HEK293 (cell line): Measurements from ENCODE around the gene ANKRD44.

Experiments
- CTCF ChIA-PET: fragments of 350-600 bp; formaldehyde crosslinking; extraction: SDS; loops from one replicate; lab custom pipeline; 2021; ENCODE audit warnings: antibody characterized with exemption; lab: Yijun Ruan, JAX
- POLR2A ChIA-PET: fragments of 300-600 bp; formaldehyde crosslinking; extraction: SDS; loops from one replicate; lab custom pipeline; 2020; ENCODE audit warnings: antibody characterized with exemption, inconsistent platforms; lab: Yijun Ruan, JAX
- H3K27ac ChIP-seq: fragments of 200-500 bp; sonication (Bioruptor generic); 2 replicates; pipeline ENCODE4 v1.5.1; 2014; ENCODE audit warnings: low read depth, low read length, control low read depth, inconsistent platforms; ENCODE audit errors: extremely low read depth
- H3K36me3 ChIP-seq, 2 experiments: fragments of 200-500 bp in 1 of 2; sonication (Bioruptor generic) in 1 of 2; 1 replicate in 1 of 2; 2 replicates in 1 of 2; pipeline ENCODE4 v1.5.1; 2014 to 2017; ENCODE audit warnings: inconsistent platforms in 2 of 2, low read length in 2 of 2; ENCODE audit not compliant: control insufficient read depth in 2 of 2, insufficient read depth in 1 of 2
- H3K4me1 ChIP-seq: fragments of 200-500 bp; sonication (Bioruptor generic); 2 replicates; pipeline ENCODE4 v1.5.1; 2014; ENCODE audit warnings: mild to moderate bottlenecking, low read length, inconsistent platforms; ENCODE audit not compliant: control insufficient read depth, insufficient read depth
- H3K4me3 ChIP-seq: 2 replicates; pipeline ENCODE4 v1.5.1; 2011; ENCODE audit warnings: low read depth, mild to moderate bottlenecking, control low read depth, low read length, moderate library complexity
- H3K9me3 ChIP-seq: fragments of 200-500 bp; sonication (Bioruptor generic); 2 replicates; pipeline ENCODE4 v1.5.1; 2014; ENCODE audit warnings: low read depth, low read length, inconsistent platforms; ENCODE audit not compliant: control insufficient read depth, insufficient read depth
- GFI1B ChIP-seq: fragments of 450-650 bp; formaldehyde crosslinking; IDR thresholded peaks from 2 replicates; pipeline ENCODE4 v1.5.1; 2016; ENCODE audit warnings: missing biosample characterization, missing genetic modification characterization
- GLI4 ChIP-seq: fragments of 450-650 bp; formaldehyde crosslinking; IDR thresholded peaks from 2 replicates; pipeline ENCODE4 v1.5.1; 2016; ENCODE audit warnings: missing biosample characterization, missing genetic modification characterization
- GLIS1 ChIP-seq: fragments of 450-650 bp; formaldehyde crosslinking; IDR thresholded peaks from 2 replicates; pipeline ENCODE4 v1.5.1; 2016; ENCODE audit warnings: missing biosample characterization, missing genetic modification characterization
- GLIS2 ChIP-seq: fragments of 450-650 bp; formaldehyde crosslinking; IDR thresholded peaks from 2 replicates; pipeline ENCODE4 v1.5.1; 2016; ENCODE audit warnings: missing biosample characterization, missing genetic modification characterization
- IKZF3 ChIP-seq: fragments of 450-650 bp; IDR thresholded peaks from 2 replicates; pipeline ENCODE4 v1.5.0; 2018; ENCODE audit warnings: missing biosample characterization, mild to moderate bottlenecking, missing genetic modification characterization, moderate library complexity
- KLF1 ChIP-seq: fragments of 450-650 bp; formaldehyde crosslinking; IDR thresholded peaks from 2 replicates; pipeline ENCODE4 v1.5.1; 2016; ENCODE audit warnings: missing biosample characterization, missing genetic modification characterization
- SCRT2 ChIP-seq: fragments of 450-650 bp; formaldehyde crosslinking; IDR thresholded peaks from 2 replicates; pipeline ENCODE4 v1.5.1; 2016; ENCODE audit warnings: missing biosample characterization, missing genetic modification characterization
- ZFP3 ChIP-seq: fragments of 450-650 bp; formaldehyde crosslinking; IDR thresholded peaks from 2 replicates; pipeline ENCODE4 v1.5.1; 2016; ENCODE audit warnings: low read depth, missing biosample characterization, missing genetic modification characterization
- ZFP37 ChIP-seq: fragments of 450-650 bp; formaldehyde crosslinking; IDR thresholded peaks from 2 replicates; pipeline ENCODE4 v1.5.1; 2016; ENCODE audit warnings: missing biosample characterization, missing genetic modification characterization
- ZNF112 ChIP-seq: fragments of 450-650 bp; formaldehyde crosslinking; IDR thresholded peaks from 2 replicates; pipeline ENCODE4 v1.5.0; 2017; ENCODE audit warnings: missing biosample characterization, missing genetic modification characterization
- ZNF169 ChIP-seq: fragments of 450-650 bp; formaldehyde crosslinking; IDR thresholded peaks from 2 replicates; pipeline ENCODE4 v1.5.1; 2016; ENCODE audit warnings: missing biosample characterization, missing genetic modification characterization
- ZNF335 ChIP-seq: fragments of 450-650 bp; formaldehyde crosslinking; conservative IDR thresholded peaks from 2 replicates; pipeline ENCODE4 v1.5.1; 2016; ENCODE audit warnings: missing biosample characterization, missing genetic modification characterization
- ZNF341 ChIP-seq: fragments of 450-650 bp; formaldehyde crosslinking; IDR thresholded peaks from 2 replicates; pipeline ENCODE4; 2016; ENCODE audit warnings: low read depth, missing biosample characterization, missing genetic modification characterization
- ZNF350 ChIP-seq: fragments of 450-650 bp; formaldehyde crosslinking; IDR thresholded peaks from 2 replicates; pipeline ENCODE4 v1.5.0; 2017; ENCODE audit warnings: missing biosample characterization, mild to moderate bottlenecking, missing genetic modification characterization
- ZNF548 ChIP-seq: fragments of 450-650 bp; formaldehyde crosslinking; IDR thresholded peaks from 2 replicates; pipeline ENCODE4 v1.5.1; 2016; ENCODE audit warnings: missing biosample characterization, missing genetic modification characterization
- ZNF555 ChIP-seq: fragments of 450-650 bp; formaldehyde crosslinking; conservative IDR thresholded peaks from 2 replicates; pipeline ENCODE4 v1.5.1; 2017; ENCODE audit warnings: missing biosample characterization, mild to moderate bottlenecking, missing genetic modification characterization, inconsistent platforms
- ZNF558 ChIP-seq: fragments of 450-650 bp; formaldehyde crosslinking; IDR thresholded peaks from 2 replicates; pipeline ENCODE4 v1.5.1; 2016; ENCODE audit warnings: missing biosample characterization, missing genetic modification characterization
- ZNF571 ChIP-seq: fragments of 450-650 bp; formaldehyde crosslinking; IDR thresholded peaks from 2 replicates; pipeline ENCODE4 v1.5.0; 2017; ENCODE audit warnings: missing biosample characterization, missing genetic modification characterization
- ZNF596 ChIP-seq: fragments of 450-650 bp; IDR thresholded peaks from 2 replicates; pipeline ENCODE4 v1.5.0; 2018; ENCODE audit warnings: missing biosample characterization, mild to moderate bottlenecking, missing genetic modification characterization, moderate library complexity
- ZNF677 ChIP-seq: fragments of 450-650 bp; IDR thresholded peaks from 2 replicates; pipeline ENCODE4 v1.5.0; 2018; ENCODE audit warnings: missing biosample characterization, mild to moderate bottlenecking, missing genetic modification characterization, moderate library complexity
- ZNF768 ChIP-seq: fragments of 450-650 bp; formaldehyde crosslinking; IDR thresholded peaks from 2 replicates; pipeline ENCODE4 v1.5.1; 2018; ENCODE audit warnings: missing biosample characterization, mild to moderate bottlenecking, missing genetic modification characterization
- ZXDB ChIP-seq: fragments of 450-650 bp; formaldehyde crosslinking; IDR thresholded peaks from 2 replicates; pipeline ENCODE4 v1.5.1; 2016; ENCODE audit warnings: missing biosample characterization, missing genetic modification characterization
- TF ChIP-seq, protein P1 (sequence below): fragments of 450-650 bp; formaldehyde crosslinking; IDR thresholded peaks from 2 replicates; pipeline ENCODE4 v1.5.1; 2016; ENCODE audit warnings: missing biosample characterization, missing genetic modification characterization
- TF ChIP-seq, protein P2 (sequence below): fragments of 450-650 bp; formaldehyde crosslinking; IDR thresholded peaks from 2 replicates; pipeline ENCODE4 v1.5.1; 2016; ENCODE audit warnings: missing biosample characterization, missing genetic modification characterization, borderline replicate concordance
- TF ChIP-seq, protein P3 (sequence below): fragments of 450-650 bp; formaldehyde crosslinking; IDR thresholded peaks from 2 replicates; pipeline ENCODE4 v1.5.1; 2016; ENCODE audit warnings: missing biosample characterization, missing genetic modification characterization
- TF ChIP-seq, protein P4 (sequence below): fragments of 450-650 bp; formaldehyde crosslinking; IDR thresholded peaks from 2 replicates; pipeline ENCODE4 v1.5.1; 2016; ENCODE audit warnings: missing biosample characterization, missing genetic modification characterization

Gene ANKRD44

DNA sequence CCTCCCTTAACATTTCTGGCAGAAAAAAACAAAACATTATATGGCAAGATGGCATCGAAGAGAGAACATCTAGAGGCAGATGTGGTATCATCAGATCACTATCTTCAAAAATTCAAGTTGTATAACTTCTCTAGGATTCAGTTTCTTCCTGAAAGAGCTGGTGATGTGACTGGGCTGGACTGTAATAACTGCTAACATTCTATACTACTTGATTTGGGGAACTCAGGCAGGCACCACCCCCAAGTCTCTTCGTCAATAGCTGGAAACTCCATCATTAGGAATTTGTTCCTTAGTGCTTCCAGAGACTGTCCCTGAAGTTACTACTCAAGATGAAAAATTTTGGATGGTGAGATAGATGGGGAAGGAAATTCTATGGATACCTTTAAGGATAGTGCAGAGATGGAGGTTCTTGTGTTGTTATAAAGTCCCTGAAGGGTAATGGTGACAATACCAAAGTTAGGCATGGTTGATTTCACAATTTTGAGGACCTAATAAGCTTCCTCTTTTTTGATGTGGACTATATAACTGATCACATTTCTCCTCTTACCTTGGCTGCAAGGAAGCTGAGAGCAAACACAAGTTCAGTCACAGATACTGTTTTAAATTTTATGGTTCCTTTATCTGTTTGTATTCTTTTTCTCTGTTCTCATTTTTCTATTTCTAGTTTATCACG is 324.9 kb downstream of the ANKRD44 start:
- Histone ChIP-seq H3K27ac (no peak overlapping the region), H3K9me3 (no peaks in the 10 kb centered on the region), H3K36me3 (no peaks in the 10 kb centered on the region), H3K4me1 (peaks cover 20% of the 10 kb centered on the region), H3K4me3 (no peak overlapping the region)
- ChIA-PET CTCF (interaction anchor here (0.7 kb wide), 1 partner anchor 379 kb away, joined by 3 read pairs; no protein-coding TSS in a partner anchor), POLR2A (no interaction called here)
- TF ChIP-seq, protein P1, sequence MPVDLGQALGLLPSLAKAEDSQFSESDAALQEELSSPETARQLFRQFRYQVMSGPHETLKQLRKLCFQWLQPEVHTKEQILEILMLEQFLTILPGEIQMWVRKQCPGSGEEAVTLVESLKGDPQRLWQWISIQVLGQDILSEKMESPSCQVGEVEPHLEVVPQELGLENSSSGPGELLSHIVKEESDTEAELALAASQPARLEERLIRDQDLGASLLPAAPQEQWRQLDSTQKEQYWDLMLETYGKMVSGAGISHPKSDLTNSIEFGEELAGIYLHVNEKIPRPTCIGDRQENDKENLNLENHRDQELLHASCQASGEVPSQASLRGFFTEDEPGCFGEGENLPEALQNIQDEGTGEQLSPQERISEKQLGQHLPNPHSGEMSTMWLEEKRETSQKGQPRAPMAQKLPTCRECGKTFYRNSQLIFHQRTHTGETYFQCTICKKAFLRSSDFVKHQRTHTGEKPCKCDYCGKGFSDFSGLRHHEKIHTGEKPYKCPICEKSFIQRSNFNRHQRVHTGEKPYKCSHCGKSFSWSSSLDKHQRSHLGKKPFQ (tag by site-specific recombination) = no peak
- TF ChIP-seq ZFP3 (tag by site-specific recombination) = no peak
- TF ChIP-seq GFI1B (tag by site-specific recombination) = no peak
- no peak for TF ChIP-seq IKZF3
- no peak for TF ChIP-seq ZNF558 (tag by site-specific recombination)
- no peak for TF ChIP-seq ZFP37 (tag by site-specific recombination)
- no peak for TF ChIP-seq ZNF768 (tag by site-specific recombination)
- no peak for TF ChIP-seq GLIS1
- no peak for TF ChIP-seq SCRT2 (tag by site-specific recombination)
- no peak for TF ChIP-seq ZXDB (tag by site-specific recombination)
- no peak for TF ChIP-seq ZNF169 (tag by site-specific recombination)

DNA sequence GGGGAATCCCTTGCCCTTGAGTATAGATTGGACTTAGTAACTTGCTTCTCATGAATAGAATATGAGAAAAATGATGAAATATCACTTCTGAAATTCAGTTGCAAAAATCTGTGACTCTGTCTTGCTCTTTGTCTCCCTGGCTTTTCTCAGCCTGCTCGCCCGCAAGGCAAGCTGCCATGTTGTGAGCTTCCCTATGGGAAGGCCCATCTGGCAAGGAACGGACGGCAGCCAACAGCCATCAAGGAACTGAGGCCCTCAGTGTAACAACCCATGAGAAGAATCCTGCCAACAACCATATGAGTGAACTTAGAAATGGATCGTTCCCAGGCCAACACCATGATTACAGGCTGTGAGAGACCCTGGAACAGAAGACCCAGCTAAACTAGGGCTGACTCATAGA is 325.7 kb downstream of the ANKRD44 start:
- Histone ChIP-seq H3K9me3 (no peaks in the 10 kb centered on the region), H3K36me3 (no peaks in the 10 kb centered on the region), H3K4me1 (peaks cover 20% of the 10 kb centered on the region), H3K27ac (no peak overlapping the region), H3K4me3 (no peak overlapping the region)
- CTCF ChIA-PET = no interaction called here
- POLR2A ChIA-PET = no interaction called here
- TF ChIP-seq ZNF548 = no peak
- TF ChIP-seq, protein P2, sequence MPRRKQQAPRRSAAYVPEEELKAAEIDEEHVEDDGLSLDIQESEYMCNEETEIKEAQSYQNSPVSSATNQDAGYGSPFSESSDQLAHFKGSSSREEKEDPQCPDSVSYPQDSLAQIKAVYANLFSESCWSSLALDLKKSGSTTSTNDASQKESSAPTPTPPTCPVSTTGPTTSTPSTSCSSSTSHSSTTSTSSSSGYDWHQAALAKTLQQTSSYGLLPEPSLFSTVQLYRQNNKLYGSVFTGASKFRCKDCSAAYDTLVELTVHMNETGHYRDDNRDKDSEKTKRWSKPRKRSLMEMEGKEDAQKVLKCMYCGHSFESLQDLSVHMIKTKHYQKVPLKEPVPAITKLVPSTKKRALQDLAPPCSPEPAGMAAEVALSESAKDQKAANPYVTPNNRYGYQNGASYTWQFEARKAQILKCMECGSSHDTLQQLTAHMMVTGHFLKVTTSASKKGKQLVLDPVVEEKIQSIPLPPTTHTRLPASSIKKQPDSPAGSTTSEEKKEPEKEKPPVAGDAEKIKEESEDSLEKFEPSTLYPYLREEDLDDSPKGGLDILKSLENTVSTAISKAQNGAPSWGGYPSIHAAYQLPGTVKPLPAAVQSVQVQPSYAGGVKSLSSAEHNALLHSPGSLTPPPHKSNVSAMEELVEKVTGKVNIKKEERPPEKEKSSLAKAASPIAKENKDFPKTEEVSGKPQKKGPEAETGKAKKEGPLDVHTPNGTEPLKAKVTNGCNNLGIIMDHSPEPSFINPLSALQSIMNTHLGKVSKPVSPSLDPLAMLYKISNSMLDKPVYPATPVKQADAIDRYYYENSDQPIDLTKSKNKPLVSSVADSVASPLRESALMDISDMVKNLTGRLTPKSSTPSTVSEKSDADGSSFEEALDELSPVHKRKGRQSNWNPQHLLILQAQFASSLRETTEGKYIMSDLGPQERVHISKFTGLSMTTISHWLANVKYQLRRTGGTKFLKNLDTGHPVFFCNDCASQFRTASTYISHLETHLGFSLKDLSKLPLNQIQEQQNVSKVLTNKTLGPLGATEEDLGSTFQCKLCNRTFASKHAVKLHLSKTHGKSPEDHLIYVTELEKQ (tag by site-specific recombination) = no peak
- TF ChIP-seq KLF1 (tag by site-specific recombination) = no peak
- TF ChIP-seq, protein P3, sequence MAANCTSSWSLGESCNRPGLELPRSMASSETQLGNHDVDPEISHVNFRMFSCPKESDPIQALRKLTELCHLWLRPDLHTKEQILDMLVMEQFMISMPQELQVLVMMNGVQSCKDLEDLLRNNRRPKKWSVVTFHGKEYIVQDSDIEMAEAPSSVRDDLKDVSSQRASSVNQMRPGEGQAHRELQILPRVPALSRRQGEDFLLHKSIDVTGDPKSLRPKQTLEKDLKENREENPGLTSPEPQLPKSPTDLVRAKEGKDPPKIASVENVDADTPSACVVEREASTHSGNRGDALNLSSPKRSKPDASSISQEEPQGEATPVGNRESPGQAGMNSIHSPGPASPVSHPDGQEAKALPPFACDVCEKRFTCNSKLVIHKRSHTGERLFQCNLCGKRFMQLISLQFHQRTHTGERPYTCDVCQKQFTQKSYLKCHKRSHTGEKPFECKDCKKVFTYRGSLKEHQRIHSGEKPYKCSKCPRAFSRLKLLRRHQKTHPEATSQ (tag by site-specific recombination) = no peak
- no peak for TF ChIP-seq ZNF677 (tag by site-specific recombination)
- no peak for TF ChIP-seq ZNF350 (tag by site-specific recombination)
- TF ChIP-seq ZNF555 (tag by site-specific recombination) = no peak
- no peak for TF ChIP-seq ZNF596
- no peak for TF ChIP-seq GLI4 (tag by site-specific recombination)
- TF ChIP-seq ZNF571 (tag by site-specific recombination) = no peak
- no peak for TF ChIP-seq GLIS2 (tag by site-specific recombination)
- TF ChIP-seq, protein P4, sequence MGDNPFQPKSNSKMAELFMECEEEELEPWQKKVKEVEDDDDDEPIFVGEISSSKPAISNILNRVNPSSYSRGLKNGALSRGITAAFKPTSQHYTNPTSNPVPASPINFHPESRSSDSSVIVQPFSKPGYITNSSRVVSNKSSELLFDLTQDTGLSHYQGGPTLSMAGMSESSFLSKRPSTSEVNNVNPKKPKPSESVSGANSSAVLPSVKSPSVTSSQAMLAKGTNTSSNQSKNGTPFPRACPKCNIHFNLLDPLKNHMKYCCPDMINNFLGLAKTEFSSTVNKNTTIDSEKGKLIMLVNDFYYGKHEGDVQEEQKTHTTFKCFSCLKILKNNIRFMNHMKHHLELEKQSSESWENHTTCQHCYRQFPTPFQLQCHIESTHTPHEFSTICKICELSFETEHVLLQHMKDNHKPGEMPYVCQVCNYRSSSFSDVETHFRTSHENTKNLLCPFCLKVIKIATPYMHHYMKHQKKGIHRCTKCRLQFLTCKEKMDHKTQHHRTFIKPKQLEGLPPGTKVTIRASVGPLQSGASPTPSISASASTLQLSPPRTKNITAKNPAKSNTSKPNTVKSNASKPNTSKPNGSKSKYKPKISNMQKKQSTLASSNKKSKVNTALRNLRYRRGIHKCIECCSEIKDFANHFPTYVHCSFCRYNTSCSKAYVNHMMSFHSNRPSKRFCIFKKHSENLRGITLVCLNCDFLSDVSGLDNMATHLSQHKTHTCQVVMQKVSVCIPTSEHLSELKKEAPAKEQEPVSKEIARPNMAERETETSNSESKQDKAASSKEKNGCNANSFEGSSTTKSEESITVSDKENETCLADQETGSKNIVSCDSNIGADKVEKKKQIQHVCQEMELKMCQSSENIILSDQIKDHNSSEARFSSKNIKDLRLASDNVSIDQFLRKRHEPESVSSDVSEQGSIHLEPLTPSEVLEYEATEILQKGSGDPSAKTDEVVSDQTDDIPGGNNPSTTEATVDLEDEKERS (tag by site-specific recombination) = no peak
- no peak for TF ChIP-seq ZNF335 (tag by site-specific recombination)
- no peak for TF ChIP-seq ZNF341 (tag by site-specific recombination)
- TF ChIP-seq ZNF112 = no peak
